ENCODE measurements around the gene FLYWCH2. TPM values are rescaled to one million over a fixed set of nuclear protein-coding genes. Genes with fewer than 3 reads are reported as not detected.

FLYWCH2 gene
- total and polyA plus RNA-seq, 2 of the 13 experiments (the other 11 are each of a cell fraction or from before 2014, with no cell fraction given): 16.9 to 19.8 TPM

GRCh38 chr16:2905241-2905987 lies 22.4 kb downstream of the FLYWCH2 start (continued):
- TF ChIP-seq ZNF550 (CRISPR knock-in tag; IDR thresholded peaks at IDR 0.05; ENCODE audit: borderline replicate concordance): no peak
- TF ChIP-seq ZBTB20 (CRISPR knock-in tag; IDR thresholded peaks at IDR 0.05; ENCODE audit: borderline replicate concordance, low read depth): peak; percentile 70; the same call in 1 of the 2 replicates
- TF ChIP-seq PCBP1 (IDR thresholded peaks at IDR 0.05; ENCODE audit: borderline replicate concordance, low read depth, low read length): no peak
- TF ChIP-seq RARG (CRISPR knock-in tag; IDR thresholded peaks at IDR 0.05; ENCODE audit: low read depth): no peak
- no peak for TF ChIP-seq ZBTB4 (CRISPR knock-in tag; IDR thresholded peaks at IDR 0.05; ENCODE audit: borderline replicate concordance)
- TF ChIP-seq ARNTL (CRISPR knock-in tag; IDR thresholded peaks at IDR 0.05): no peak
- no peak for TF ChIP-seq ZNF382 (CRISPR knock-in tag; IDR thresholded peaks at IDR 0.05; ENCODE audit: borderline replicate concordance)
- TF ChIP-seq MXD4 (CRISPR knock-in tag; IDR thresholded peaks at IDR 0.05): peak; percentile 79
- TF ChIP-seq MED1 (CRISPR knock-in tag; IDR thresholded peaks at IDR 0.05): peak; percentile 67
- TF ChIP-seq PLSCR1 (CRISPR knock-in tag; IDR thresholded peaks at IDR 0.05; ENCODE audit: borderline replicate concordance): no peak
- TF ChIP-seq HDAC1 (CRISPR knock-in tag; IDR thresholded peaks at IDR 0.05): peak; percentile 79
- TF ChIP-seq KDM3A (CRISPR knock-in tag; IDR thresholded peaks at IDR 0.05; ENCODE audit: low read depth): 0 out of 2 replicates have a peak, but pooled peaks have one; percentile 50
- no peak for TF ChIP-seq REPIN1 (CRISPR knock-in tag; IDR thresholded peaks at IDR 0.05; ENCODE audit: borderline replicate concordance, low read depth)
- TF ChIP-seq ZNF274 (CRISPR knock-in tag; IDR thresholded peaks at IDR 0.05): peak; percentile 87; the same call in 1 of the 2 replicates
- no peak for TF ChIP-seq SNAPC5 (CRISPR knock-in tag; IDR thresholded peaks at IDR 0.05; ENCODE audit: borderline replicate concordance)
- TF ChIP-seq PATZ1 (CRISPR knock-in tag; IDR thresholded peaks at IDR 0.05): peak; percentile 50; the same call in 1 of the 2 replicates
- no peak for TF ChIP-seq ZNF101 (CRISPR knock-in tag; IDR thresholded peaks at IDR 0.05; ENCODE audit: borderline replicate concordance, low read depth)
- TF ChIP-seq DNMT1 (CRISPR knock-in tag; IDR thresholded peaks at IDR 0.05): no peak
- no peak for TF ChIP-seq JDP2 (CRISPR knock-in tag; IDR thresholded peaks at IDR 0.05; ENCODE audit: borderline replicate concordance)
- TF ChIP-seq ZNF616 (CRISPR knock-in tag; IDR thresholded peaks at IDR 0.05; ENCODE audit: low read depth): no peak; the same call in 1 of the 2 replicates
- peak; percentile 43; the same call in 1 of the 2 replicates for TF ChIP-seq BCL6 (CRISPR knock-in tag; IDR thresholded peaks at IDR 0.05)
- 0 out of 2 replicates have a peak, but pooled peaks have one; percentile 28 for TF ChIP-seq ZBTB25 (CRISPR knock-in tag; IDR thresholded peaks at IDR 0.05)

Measured in HepG2 (cell line).